Measurements from ENCODE around the gene SUCLG2. TPM values are rescaled to one million over a fixed set of nuclear protein-coding genes. Genes with fewer than 3 reads are reported as not detected.

SUCLG2 gene
- total RNA-seq, 1 experiment from 2014 or later, result 38.5 TPM

DNA sequence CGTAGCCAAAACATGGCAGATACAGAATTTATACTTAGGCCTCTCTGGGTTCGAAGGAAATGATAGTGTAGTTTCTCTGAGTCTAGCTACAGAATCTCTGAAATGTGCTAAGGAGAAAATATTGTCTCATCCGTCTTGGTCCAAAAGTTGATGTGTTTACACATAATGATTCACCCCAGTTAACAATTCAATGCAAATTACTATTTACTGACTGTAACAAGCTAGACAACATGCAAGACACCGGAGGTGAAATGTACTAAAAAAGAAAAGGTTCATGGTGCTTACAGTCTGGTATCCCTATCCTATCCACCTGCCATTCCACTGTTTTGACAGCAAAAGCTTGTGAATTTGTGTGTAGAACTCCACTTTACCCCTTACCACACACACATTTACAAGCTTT is 146.8 kb downstream of the SUCLG2 start:
- Histone ChIP-seq H2BK20ac (ENCODE audit: low read depth, low read length, poor library complexity, severe bottlenecking) (no peak overlapping the region), H2AK5ac (ENCODE audit: insufficient read length, low read length) (no peak overlapping the region), H4K20me1 (ENCODE audit: control insufficient read depth, insufficient read depth, insufficient read length) (no peaks in the 10 kb centered on the region), H4K8ac (replicated peaks; ENCODE audit: insufficient read length, low read depth, low read length) (no peak overlapping the region), H2BK120ac (ENCODE audit: low read depth, low read length, poor library complexity, severe bottlenecking) (no peak overlapping the region), H3K14ac (ENCODE audit: insufficient read depth, low read length) (no peak overlapping the region), H3K18ac (ENCODE audit: insufficient read length, low read depth, low read length) (no peak overlapping the region), H4K5ac (ENCODE audit: insufficient read length, low read depth, low read length) (no peak overlapping the region), H3K4ac (ENCODE audit: low read depth, low read length) (no peak overlapping the region), H3K9me3 (ENCODE audit: control insufficient read depth, low read depth, low read length) (no peaks in the 10 kb centered on the region), H3K9ac (ENCODE audit: extremely low read depth, insufficient read length, low read length) (no peak overlapping the region), H2BK12ac (ENCODE audit: insufficient read length, low read depth, low read length) (no peak overlapping the region), H4K91ac (ENCODE audit: insufficient read length, low read depth, low read length) (no peak overlapping the region), H3K56ac (ENCODE audit: insufficient read length, low read depth, low read length) (no peak overlapping the region), H3K27ac (ENCODE audit: insufficient read length, low read depth, low read length) (no peak overlapping the region), H2AFZ (ENCODE audit: low read length) (no peak overlapping the region), H3K79me2 (ENCODE audit: insufficient read depth, low read length) (no peaks in the 10 kb centered on the region), H3K23me2 (ENCODE audit: insufficient read length, low read depth, low read length, poor library complexity, severe bottlenecking) (no peaks in the 10 kb centered on the region), H3K4me2 (ENCODE audit: insufficient read depth, insufficient read length, low read length) (no peak overlapping the region), H3T11ph (ENCODE audit: low read length) (no peak overlapping the region), H3K27me3 (ENCODE audit: insufficient read depth, low read length) (no peaks in the 10 kb centered on the region), H3K79me1 (ENCODE audit: insufficient read depth, low read depth, low read length, poor library complexity, severe bottlenecking) (no peaks in the 10 kb centered on the region), H3K23ac (ENCODE audit: insufficient read length, low read depth, low read length) (no peak overlapping the region), H3K4me1 (ENCODE audit: insufficient read depth, low read length) (no peaks in the 10 kb centered on the region), H2BK5ac (ENCODE audit: insufficient read length, low read length) (no peak overlapping the region), H2BK15ac (ENCODE audit: low read depth, low read length) (no peak overlapping the region)
- no peak overlapping the region for H3K4me3 Mint-ChIP-seq
- TF ChIP-seq, protein P1, sequence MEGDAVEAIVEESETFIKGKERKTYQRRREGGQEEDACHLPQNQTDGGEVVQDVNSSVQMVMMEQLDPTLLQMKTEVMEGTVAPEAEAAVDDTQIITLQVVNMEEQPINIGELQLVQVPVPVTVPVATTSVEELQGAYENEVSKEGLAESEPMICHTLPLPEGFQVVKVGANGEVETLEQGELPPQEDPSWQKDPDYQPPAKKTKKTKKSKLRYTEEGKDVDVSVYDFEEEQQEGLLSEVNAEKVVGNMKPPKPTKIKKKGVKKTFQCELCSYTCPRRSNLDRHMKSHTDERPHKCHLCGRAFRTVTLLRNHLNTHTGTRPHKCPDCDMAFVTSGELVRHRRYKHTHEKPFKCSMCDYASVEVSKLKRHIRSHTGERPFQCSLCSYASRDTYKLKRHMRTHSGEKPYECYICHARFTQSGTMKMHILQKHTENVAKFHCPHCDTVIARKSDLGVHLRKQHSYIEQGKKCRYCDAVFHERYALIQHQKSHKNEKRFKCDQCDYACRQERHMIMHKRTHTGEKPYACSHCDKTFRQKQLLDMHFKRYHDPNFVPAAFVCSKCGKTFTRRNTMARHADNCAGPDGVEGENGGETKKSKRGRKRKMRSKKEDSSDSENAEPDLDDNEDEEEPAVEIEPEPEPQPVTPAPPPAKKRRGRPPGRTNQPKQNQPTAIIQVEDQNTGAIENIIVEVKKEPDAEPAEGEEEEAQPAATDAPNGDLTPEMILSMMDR (conservative IDR thresholded peaks at IDR 0.05), result no peak
- no peaks in the 10 kb centered on the region for H3K9me3 Mint-ChIP-seq
- H3K27ac Mint-ChIP-seq, result no peak overlapping the region
- H3K36me3 Mint-ChIP-seq (ENCODE audit: insufficient read depth in 1 of 3, low read depth in 3 of 3), result no peaks in the 10 kb centered on the region; a peak in 2 of 7 replicates
- no peaks in the 10 kb centered on the region for H3K27me3 Mint-ChIP-seq (ENCODE audit: low read depth)
- 0 out of 4 replicates have a peak, but pooled peaks cover 4% of the 10 kb centered on the region in 2 experiments for H3K4me1 Mint-ChIP-seq
- WGBS (ENCODE audit: extremely low coverage, insufficient read length, low lambda C conversion rate), result no CpG with 5 or more reads among the region's 4 CpGs
- DNase-seq, result no peak

All from H9 (cell line).